H1 (cell line): ENCODE measurements around the gene GPR143. TPM values are rescaled to one million over a fixed set of nuclear protein-coding genes. Genes with fewer than 3 reads are reported as not detected.

Experiments
- CTCF ChIA-PET: fragments of 300-600 bp; sonication (Branson Sonifier 250); formaldehyde crosslinking; loops from one replicate; lab custom pipeline; 2021; ENCODE audit not compliant: partially characterized antibody; lab: Charles Lee
- POLR2A ChIA-PET: fragments of 300-600 bp; sonication (Branson Sonifier 250); formaldehyde crosslinking; loops from one replicate; lab custom pipeline; 2021; ENCODE audit warnings: inconsistent platforms; ENCODE audit not compliant: partially characterized antibody; lab: Charles Lee
- DNase-seq, 2 experiments: peaks; one replicate each; pipeline versions ENCODE4 v3.0.0 to v3.0.0-alpha.2; 2010 to 2022; ENCODE audit warnings: low spot score in 2 of 2, low read depth in 1 of 2, mixed read lengths in 1 of 2
- FAIRE-seq: peaks from 2 replicates; lab custom pipeline; 2011; peaks lifted over from hg19 to GRCh38; lab: Jason Lieb, UNC
- H2AFZ ChIP-seq: 2 replicates; pipeline ENCODE4 v1.8.1; 2012; ENCODE audit warnings: low read length, inconsistent platforms
- H2AK5ac ChIP-seq: 2 replicates; pipeline ENCODE4 v1.6.1; 2013; ENCODE audit warnings: low read depth, low read length
- H2BK120ac ChIP-seq: replicated peaks from 2 replicates; pipeline ENCODE3; 2013; ENCODE audit warnings: low read depth, low read length, inconsistent platforms
- H2BK12ac ChIP-seq: 2 replicates; pipeline ENCODE4 v1.6.1; 2013; ENCODE audit warnings: low read depth, low read length
- H2BK15ac ChIP-seq: 2 replicates; pipeline ENCODE4 v1.6.1; 2013; ENCODE audit warnings: low read length
- H2BK20ac ChIP-seq: 2 replicates; pipeline ENCODE4 v1.6.1; 2013; ENCODE audit warnings: low read length
- H2BK5ac ChIP-seq: 2 replicates; pipeline ENCODE4 v1.6.1; 2013; ENCODE audit warnings: low read depth, low read length
- H3K14ac ChIP-seq: 2 replicates; pipeline ENCODE4 v1.6.1; 2013; ENCODE audit warnings: inconsistent platforms; ENCODE audit not compliant: insufficient read length
- H3K18ac ChIP-seq: 2 replicates; pipeline ENCODE4 v1.6.1; 2013; ENCODE audit warnings: low read length; ENCODE audit errors: extremely low read depth
- H3K23ac ChIP-seq: 2 replicates; pipeline ENCODE4 v1.6.1; 2013; ENCODE audit warnings: inconsistent platforms; ENCODE audit not compliant: insufficient read length
- H3K23me2 ChIP-seq: 2 replicates; pipeline ENCODE4 v1.6.1; 2013; ENCODE audit warnings: low read depth, low read length
- H3K27ac ChIP-seq: 2 replicates; pipeline ENCODE4 v1.6.1; 2011; ENCODE audit warnings: low read depth, low read length, inconsistent platforms
- H3K27me3 ChIP-seq, 4 experiments: replicated peaks in 1 of 4; 1 replicate in 1 of 4; 2 replicates in 3 of 4; pipeline versions ENCODE4 v1.6.1 to v1.8.1; 2011 to 2013; ENCODE audit warnings: low read length in 3 of 4, mild to moderate bottlenecking in 3 of 4, inconsistent platforms in 2 of 4, mixed read lengths in 2 of 4, moderate library complexity in 1 of 4; ENCODE audit not compliant: control insufficient read depth in 3 of 4, insufficient read depth in 3 of 4; ENCODE audit errors: extremely low read depth in 1 of 4
- H3K36me3 ChIP-seq, 4 experiments: 2 replicates each; pipeline versions ENCODE4 v1.6.1 to v1.8.1; 2011 to 2013; ENCODE audit warnings: mild to moderate bottlenecking in 4 of 4, low read length in 3 of 4, moderate library complexity in 2 of 4, control low read depth in 1 of 4, inconsistent platforms in 1 of 4; ENCODE audit not compliant: insufficient read depth in 4 of 4, control insufficient read depth in 2 of 4
- H3K4ac ChIP-seq: replicated peaks from 2 replicates; pipeline ENCODE3; 2013; ENCODE audit warnings: low read length, low read depth, mixed read lengths, inconsistent platforms; ENCODE audit not compliant: insufficient read length
- H3K4me1 ChIP-seq, 4 experiments: replicated peaks in 1 of 4; 1 replicate in 1 of 4; 2 replicates in 3 of 4; pipeline versions ENCODE4 v1.6.1 to v1.8.1; 2011 to 2013; ENCODE audit warnings: low read length in 3 of 4, inconsistent platforms in 2 of 4, mixed read lengths in 1 of 4; ENCODE audit not compliant: insufficient read depth in 4 of 4, control insufficient read depth in 3 of 4
- H3K4me2 ChIP-seq, 2 experiments: 2 replicates each; pipeline versions ENCODE4 v1.6.1 to v1.8.1; 2011 to 2013; ENCODE audit warnings: low read depth in 2 of 2, low read length in 2 of 2, control low read depth in 1 of 2, inconsistent platforms in 1 of 2, mild to moderate bottlenecking in 1 of 2; ENCODE audit not compliant: insufficient read depth in 1 of 2
- H3K4me3 ChIP-seq, 4 experiments: fragments of 200-600, 300-600 bp in 1 of 4; sonication (generic), shearing (Covaris generic), sonication (Bioruptor Twin) in 1 of 4; 2 replicates each; pipeline versions ENCODE4 v1.5.1 to v1.8.1; 2011 to 2016; ENCODE audit warnings: low read length in 4 of 4, low read depth in 3 of 4, control low read depth in 2 of 4, inconsistent platforms in 2 of 4, mild to moderate bottlenecking in 2 of 4, mixed read lengths in 1 of 4, moderate library complexity in 1 of 4; ENCODE audit not compliant: insufficient read depth in 2 of 4; ENCODE audit errors: extremely low read depth in 1 of 4
- H3K56ac ChIP-seq: replicated peaks from 2 replicates; pipeline ENCODE3; 2013; ENCODE audit warnings: low read depth, mild to moderate bottlenecking, mixed read lengths, low read length, inconsistent platforms; ENCODE audit not compliant: insufficient read length
- H3K79me1 ChIP-seq: 2 replicates; pipeline ENCODE4 v1.6.1; 2013; ENCODE audit warnings: low read depth, low read length, control low read depth
- H3K79me2 ChIP-seq, 2 experiments: 2 replicates each; pipeline versions ENCODE4 v1.6.1 to v1.8.1; 2012 to 2013; ENCODE audit warnings: low read length in 2 of 2, mild to moderate bottlenecking in 2 of 2, inconsistent platforms in 1 of 2; ENCODE audit not compliant: insufficient read depth in 2 of 2, control insufficient read depth in 1 of 2
- H3K9ac ChIP-seq, 4 experiments: replicated peaks in 1 of 4; 1 replicate in 1 of 4; 2 replicates in 3 of 4; pipeline versions ENCODE4 v1.6.1 to v1.8.1; 2011 to 2013; ENCODE audit warnings: low read depth in 3 of 4, low read length in 3 of 4, control low read depth in 2 of 4, mild to moderate bottlenecking in 2 of 4, moderate library complexity in 2 of 4, inconsistent platforms in 1 of 4; ENCODE audit errors: extremely low read depth in 1 of 4
- H3K9me3 ChIP-seq, 2 experiments: 2 replicates each; pipeline versions ENCODE4 v1.6.1 to v1.8.1; 2012 to 2013; ENCODE audit warnings: mild to moderate bottlenecking in 2 of 2, moderate library complexity in 2 of 2, control low read depth in 1 of 2, inconsistent platforms in 1 of 2, low read depth in 1 of 2, low read length in 1 of 2, mixed read lengths in 1 of 2; ENCODE audit not compliant: insufficient read depth in 2 of 2
- H4K20me1 ChIP-seq, 2 experiments: replicated peaks in 1 of 2; 2 replicates each; pipeline versions ENCODE3 to v1.8.1; 2011 to 2013; ENCODE audit warnings: inconsistent platforms in 2 of 2, low read length in 2 of 2, mild to moderate bottlenecking in 1 of 2; ENCODE audit not compliant: insufficient read depth in 2 of 2, control insufficient read depth in 1 of 2
- H4K5ac ChIP-seq: 2 replicates; pipeline ENCODE4 v1.6.1; 2013; ENCODE audit warnings: low read length, low read depth, mixed read lengths, inconsistent platforms; ENCODE audit not compliant: insufficient read length
- H4K8ac ChIP-seq: 2 replicates; pipeline ENCODE4 v1.8.0; 2013; ENCODE audit warnings: mild to moderate bottlenecking, moderate library complexity, low read length, inconsistent platforms; ENCODE audit not compliant: insufficient read depth; ENCODE audit errors: extremely low read depth
- H4K91ac ChIP-seq: replicated peaks from 2 replicates; pipeline ENCODE3; 2013; ENCODE audit warnings: low read length, mixed read lengths, inconsistent platforms; ENCODE audit not compliant: insufficient read length
- CBX8 ChIP-seq: fragments of 300-800, 300-1000 bp; sonication (generic); IDR thresholded peaks from 2 replicates; pipeline ENCODE4 v1.7.1; 2016; ENCODE audit warnings: low read depth, low read length, borderline replicate concordance
- E2F6 ChIP-seq: IDR thresholded peaks from 2 replicates; pipeline ENCODE4 v1.6.1; 2012; ENCODE audit warnings: inconsistent platforms
- SP1 ChIP-seq: IDR thresholded peaks from 2 replicates; pipeline ENCODE4 v1.6.1; 2011; ENCODE audit warnings: low read depth, low read length
- SP2 ChIP-seq: IDR thresholded peaks from 2 replicates; pipeline ENCODE4 v1.6.1; 2012; ENCODE audit warnings: mild to moderate bottlenecking, low read length, inconsistent platforms
- SP4 ChIP-seq: IDR thresholded peaks from 2 replicates; pipeline ENCODE4 v1.6.1; 2012; ENCODE audit warnings: low read length, inconsistent platforms
- SUZ12 ChIP-seq: fragments of 200-600 bp; sonication (generic); IDR thresholded peaks from 2 replicates; pipeline ENCODE4 v1.6.1; 2012; ENCODE audit warnings: mild to moderate bottlenecking, inconsistent platforms, low read length, moderate library complexity, mixed read lengths
- TAF1 ChIP-seq: IDR thresholded peaks from 2 replicates; pipeline ENCODE4 v1.6.1; 2011; ENCODE audit warnings: mild to moderate bottlenecking, low read depth, low read length
- TAF7 ChIP-seq: optimal IDR thresholded peaks from 2 replicates; pipeline ENCODE3; 2011; ENCODE audit warnings: low read depth, mild to moderate bottlenecking, inconsistent platforms, low read length, moderate library complexity, borderline replicate concordance
- YY1 ChIP-seq: IDR thresholded peaks from 2 replicates; pipeline ENCODE4 v1.6.1; 2011; ENCODE audit warnings: low read depth, mild to moderate bottlenecking, low read length
- WGBS, 2 experiments: shearing (Covaris generic) in 1 of 2; methylation state at CpG; one replicate each; pipeline versions ENCODE4 v1.1.6 to v1.1.7; 2013 to 2015; ENCODE audit warnings: low lambda C conversion rate in 2 of 2, mixed read lengths in 2 of 2, inconsistent platforms in 1 of 2, low coverage in 1 of 2, missing lambda C conversion rate in 1 of 2; ENCODE audit not compliant: insufficient replicate concordance in 2 of 2, insufficient coverage in 1 of 2, insufficient read length in 1 of 2; ENCODE audit errors: extremely low coverage in 1 of 2, missing lambda C conversion rate in 1 of 2; 5-methylcytosine and 5-hydroxymethylcytosine counted together
- polyA plus RNA-seq, 7 experiments: library from polyadenylated mRNA; depleted of rRNA in 3 of 7; stranded (reverse) in 5 of 7; unstranded in 2 of 7; fragments of >200 nt in 5 of 7; fragments of 200-250 nt in 2 of 7; gene quantifications; 1 replicate in 5 of 7; 2 replicates in 1 of 7; 4 replicates in 1 of 7; pipeline versions ENCODE4 v1.2.1 to v1.2.3, GENCODE V29; 2011 to 2013; ENCODE audit warnings: missing spikeins in 2 of 7, mixed read lengths in 2 of 7
- total RNA-seq: library from RNA; stranded (reverse); fragmentation: NEBNext Ultra II Directional; extraction: Animal tissue kit (Norgen Biotek cat#: 25700); gene quantifications from 2 replicates; pipeline ENCODE4 v1.2.1, GENCODE V29; 2021

GPR143 gene
- total and polyA plus RNA-seq, 2 of the 8 experiments (the other 6 are each of a cell fraction or from before 2014, with no cell fraction given), result 18.5 to 30.7 TPM

DNA sequence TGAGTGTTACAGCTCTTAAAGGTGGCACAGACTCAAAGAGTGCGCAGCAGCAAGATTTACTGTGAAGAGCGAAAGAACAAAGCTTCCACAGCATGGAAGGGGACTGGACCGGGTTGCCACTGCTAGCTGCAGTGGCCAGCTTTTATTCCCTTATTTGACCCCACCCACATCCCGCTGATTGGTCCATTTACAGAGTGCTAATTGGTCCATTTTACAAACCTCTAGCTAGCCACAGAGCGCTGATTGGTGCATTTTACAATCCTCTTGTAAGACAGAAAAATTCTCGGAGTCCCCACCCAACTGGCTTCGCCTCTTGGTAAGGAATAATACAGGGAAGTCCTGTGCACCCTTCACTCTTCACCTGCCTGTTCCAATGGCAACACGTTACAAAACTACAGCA, 18.7 kb upstream of the GPR143 start:
- H4K5ac ChIP-seq, result no peak overlapping the region
- TF ChIP-seq TAF7 (no peak), YY1 (no peak), SP4 (no peak), SP2 (no peak), TAF1 (no peak), CBX8 (no peak), SUZ12 (no peak), E2F6 (no peak), SP1 (no peak)
- no peak overlapping the region for H3K56ac ChIP-seq
- H3K27ac ChIP-seq, result no peak overlapping the region
- ChIA-PET POLR2A (interaction anchor here (1.0 kb wide), 1 partner anchor 18 kb away, joined by 3 read pairs; no protein-coding TSS in a partner anchor), CTCF (interaction anchor here (1.7 to 1.8 kb wide), 2 partner anchors 9 to 63 kb away, joined by 3 to 6 read pairs; no protein-coding TSS in a partner anchor)
- no peak overlapping the region for H2AFZ ChIP-seq
- no peaks in the 10 kb centered on the region for H3K36me3 ChIP-seq
- H3K23me2 ChIP-seq, result peaks cover 8% of the 10 kb centered on the region; the same call in 1 of the 2 replicates
- peaks cover 0 to 8% (median 4%) of the 10 kb centered on the region in 4 experiments; a peak in 3 of 7 replicates for H3K4me1 ChIP-seq
- no peak overlapping the region for H3K14ac ChIP-seq
- no peaks in the 10 kb centered on the region for H3K27me3 ChIP-seq
- H3K18ac ChIP-seq, result no peak overlapping the region
- no peaks in the 10 kb centered on the region; the same call in 1 of the 2 replicates for H3K79me1 ChIP-seq
- H3K9ac ChIP-seq, result no peak overlapping the region
- no peak overlapping the region for H4K91ac ChIP-seq
- no peak overlapping the region for H2BK12ac ChIP-seq
- FAIRE-seq (no peak), DNase-seq (no peak)
- peaks cover 0 to 3% of the 10 kb centered on the region in 2 experiments for H4K20me1 ChIP-seq
- H2AK5ac ChIP-seq, result no peak overlapping the region
- no peak overlapping the region for H2BK120ac ChIP-seq
- peak overlapping the region in 1 of 2 experiments; percentile 68; a peak in 1 of 4 replicates for H3K4me2 ChIP-seq
- no peak overlapping the region for H2BK20ac ChIP-seq
- 99% methylated on average over 7 of the region's 8 CpGs; no CpG with 5 or more reads in 1 of the 2 experiments for WGBS, 2 experiments
- no peaks in the 10 kb centered on the region for H3K9me3 ChIP-seq
- no peak overlapping the region for H3K4ac ChIP-seq
- no peak overlapping the region for H2BK15ac ChIP-seq
- H3K23ac ChIP-seq, result no peak overlapping the region
- no peak overlapping the region for H3K4me3 ChIP-seq
- H2BK5ac ChIP-seq, result no peak overlapping the region
- peaks cover 0 to 42% of the 10 kb centered on the region in 2 experiments; a peak in 2 of 4 replicates for H3K79me2 ChIP-seq
- H4K8ac ChIP-seq, result no peak overlapping the region
